Neural progenitor cell (in vitro differentiated cells): ENCODE data around the gene ELANE.

Experiments used
- EZH2phosphoT487 ChIP-seq: fragments of 200-600 bp; sonication (generic); IDR thresholded peaks from 2 replicates; pipeline ENCODE4 v1.6.1; 2017; ENCODE audit warnings: antibody characterized with exemption
- TF ChIP-seq, protein P1 (sequence below): fragments of 200-600 bp; sonication (generic); IDR thresholded peaks from 2 replicates; pipeline ENCODE4 v1.5.1; 2017; ENCODE audit warnings: antibody characterized with exemption, mild to moderate bottlenecking

DNA sequence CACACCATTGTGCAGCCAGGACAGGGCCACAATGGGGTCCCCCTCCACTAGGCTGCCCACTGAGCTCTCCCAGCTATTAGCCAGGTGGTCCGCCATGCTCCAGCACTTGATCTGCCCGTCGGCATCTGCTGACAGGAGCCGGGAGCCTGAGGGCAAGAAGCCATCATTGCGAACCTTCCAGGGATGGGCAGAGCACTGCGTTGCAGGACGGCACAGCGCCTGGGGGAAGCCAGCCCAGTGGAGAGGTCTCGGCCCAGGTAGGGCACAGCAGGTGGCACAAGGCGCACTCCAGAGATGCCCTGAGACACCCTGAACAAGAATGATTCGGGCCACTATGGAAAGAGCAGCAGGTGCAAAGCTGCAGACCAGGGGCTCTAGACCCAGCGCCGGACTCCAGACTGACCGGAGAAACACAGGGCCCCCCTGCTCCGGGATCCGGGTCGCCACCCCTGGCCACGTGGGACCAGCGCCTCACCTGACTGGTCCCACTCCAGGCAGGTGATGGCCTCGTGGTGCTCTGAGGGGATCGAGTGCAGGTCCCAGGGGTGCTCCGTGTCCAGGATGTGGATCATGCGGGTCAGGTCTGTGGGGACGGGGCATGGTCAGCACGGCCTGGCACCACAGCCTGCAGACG, 37.7 kb downstream of the ELANE start:
- TF ChIP-seq, protein P1, sequence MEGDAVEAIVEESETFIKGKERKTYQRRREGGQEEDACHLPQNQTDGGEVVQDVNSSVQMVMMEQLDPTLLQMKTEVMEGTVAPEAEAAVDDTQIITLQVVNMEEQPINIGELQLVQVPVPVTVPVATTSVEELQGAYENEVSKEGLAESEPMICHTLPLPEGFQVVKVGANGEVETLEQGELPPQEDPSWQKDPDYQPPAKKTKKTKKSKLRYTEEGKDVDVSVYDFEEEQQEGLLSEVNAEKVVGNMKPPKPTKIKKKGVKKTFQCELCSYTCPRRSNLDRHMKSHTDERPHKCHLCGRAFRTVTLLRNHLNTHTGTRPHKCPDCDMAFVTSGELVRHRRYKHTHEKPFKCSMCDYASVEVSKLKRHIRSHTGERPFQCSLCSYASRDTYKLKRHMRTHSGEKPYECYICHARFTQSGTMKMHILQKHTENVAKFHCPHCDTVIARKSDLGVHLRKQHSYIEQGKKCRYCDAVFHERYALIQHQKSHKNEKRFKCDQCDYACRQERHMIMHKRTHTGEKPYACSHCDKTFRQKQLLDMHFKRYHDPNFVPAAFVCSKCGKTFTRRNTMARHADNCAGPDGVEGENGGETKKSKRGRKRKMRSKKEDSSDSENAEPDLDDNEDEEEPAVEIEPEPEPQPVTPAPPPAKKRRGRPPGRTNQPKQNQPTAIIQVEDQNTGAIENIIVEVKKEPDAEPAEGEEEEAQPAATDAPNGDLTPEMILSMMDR, result no peak
- no peak for TF ChIP-seq EZH2phosphoT487
